PC-9 (cell line): ENCODE measurements around the gene SORBS1. TPM values are rescaled to one million over a fixed set of nuclear protein-coding genes. Genes with fewer than 3 reads are reported as not detected.
A peak's percentile ranks its signal among the peaks of the same experiment; 100 is the strongest.

Experiments
- BruUV-seq: library from RNA; stranded (reverse); fragments of 400-500 nt; replicated peaks from 2 replicates; lab custom pipeline; 2021; lab: Mats Ljungman, UMichigan
- CTCF ChIA-PET: fragments of 300-600 bp; sonication (Branson Sonifier 250); formaldehyde crosslinking; loops from one replicate; lab custom pipeline; 2022; ENCODE audit warnings: antibody characterized with exemption; lab: Charles Lee
- POLR2A ChIA-PET: fragments of 300-600 bp; sonication (Branson Sonifier 250); formaldehyde crosslinking; loops from one replicate; lab custom pipeline; 2022; ENCODE audit warnings: antibody characterized with exemption; ENCODE audit not compliant: unreplicated experiment; lab: Charles Lee
- DNase-seq, 2 experiments: peaks; one replicate each; pipeline versions ENCODE4 v3.0.0 to v3.0.0-alpha.2; 2015 to 2022; ENCODE audit warnings: mixed read lengths in 1 of 2
- H2AFZ ChIP-seq: fragments of 200-600 bp; sonication (generic); 2 replicates; pipeline ENCODE4 v1.8.1; 2017; ENCODE audit warnings: antibody characterized with exemption
- H3F3A ChIP-seq: fragments of 200-600 bp; sonication (generic); 2 replicates; pipeline ENCODE4 v1.8.1; 2017; ENCODE audit warnings: antibody characterized with exemption, mild to moderate bottlenecking, low read depth; ENCODE audit not compliant: insufficient read depth
- H3K27ac ChIP-seq: fragments of 200-600 bp; sonication (generic); 2 replicates; pipeline ENCODE4 v1.6.1; 2016; ENCODE audit warnings: mixed run types
- H3K27me3 ChIP-seq: fragments of 200-600 bp; sonication (generic); 2 replicates; pipeline ENCODE4 v1.6.1; 2016; ENCODE audit warnings: low read depth, mixed run types; ENCODE audit not compliant: insufficient read depth
- H3K36me3 ChIP-seq: fragments of 200-600 bp; sonication (generic); 2 replicates; pipeline ENCODE4 v1.6.1; 2016; ENCODE audit warnings: low read depth, mixed run types
- H3K4me1 ChIP-seq: fragments of 200-600 bp; sonication (generic); replicated peaks from 2 replicates; pipeline ENCODE4 v1.6.1; 2016; ENCODE audit warnings: mixed run types; ENCODE audit not compliant: insufficient read depth
- H3K4me2 ChIP-seq: fragments of 200-600 bp; sonication (generic); 2 replicates; pipeline ENCODE4 v1.6.1; 2017; ENCODE audit warnings: mixed run types
- H3K4me3 ChIP-seq: fragments of 200-600 bp; sonication (generic); 2 replicates; pipeline ENCODE4 v1.6.1; 2016; ENCODE audit warnings: mixed run types
- H3K79me2 ChIP-seq: fragments of 200-600 bp; sonication (generic); 2 replicates; pipeline ENCODE4 v1.6.1; 2017; ENCODE audit warnings: low read depth, mixed run types
- H3K9me2 ChIP-seq: fragments of 200-600 bp; sonication (generic); 2 replicates; pipeline ENCODE4 v1.8.1; 2017; ENCODE audit warnings: mild to moderate bottlenecking; ENCODE audit not compliant: insufficient read depth
- H3K9me3 ChIP-seq: fragments of 200-600 bp; sonication (generic); 2 replicates; pipeline ENCODE4 v1.8.1; 2016; ENCODE audit warnings: low read depth; ENCODE audit not compliant: insufficient read depth
- H4K20me1 ChIP-seq: fragments of 200-600 bp; sonication (generic); 2 replicates; pipeline ENCODE4 v1.8.1; 2017; ENCODE audit not compliant: insufficient read depth
- EZH2 ChIP-seq: fragments of 200-600 bp; sonication (generic); IDR thresholded peaks from 2 replicates; pipeline ENCODE4 v1.8.0; 2017; ENCODE audit warnings: antibody characterized with exemption, low read depth
- intact Hi-C: fragments of 100-400 bp; cut with micrococcal nuclease; formaldehyde crosslinking; loops from one replicate; pipeline ENCODE4 v1.10.0; 2022; ENCODE audit not compliant: unreplicated experiment
- total RNA-seq: library from RNA; stranded (reverse); gene quantifications from 2 replicates; pipeline ENCODE4 v1.2.3, GENCODE V29; 2021
- TF ChIP-seq, protein P1 (sequence below): fragments of 200-600 bp; sonication (generic); conservative IDR thresholded peaks from 2 replicates; pipeline ENCODE4 v1.6.1; 2017; ENCODE audit warnings: mixed run types, antibody characterized with exemption, mild to moderate bottlenecking, moderate library complexity

The SORBS1 gene
- total RNA-seq, 1 experiment from 2014 or later = 5.0 TPM

DNA sequence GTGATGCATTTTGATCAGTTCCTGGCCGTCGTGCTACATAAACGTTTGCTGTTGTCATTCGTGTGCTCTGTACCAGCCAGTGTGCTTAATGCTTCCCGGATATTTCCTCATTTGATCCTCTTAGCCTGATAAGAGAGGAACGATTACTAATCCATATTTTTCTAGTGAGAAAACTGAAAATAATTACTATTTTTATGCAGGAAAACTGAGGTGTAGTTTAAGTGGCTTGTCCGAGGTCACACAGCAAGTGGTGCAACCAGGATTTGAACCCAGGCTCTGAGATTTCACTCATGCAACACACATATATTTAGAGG lies 650 bp upstream of the SORBS1 start:
- Histone ChIP-seq H3K9me2 (no peaks in the 10 kb centered on the region), H3K36me3 (no peaks in the 10 kb centered on the region), H3K4me2 (peak overlapping the region; percentile 67), H3K4me3 (peak overlapping the region; percentile 54; the same call in 1 of the 2 replicates), H3F3A (no peaks in the 10 kb centered on the region), H3K4me1 (no peaks in the 10 kb centered on the region), H3K27ac (no peak overlapping the region), H3K27me3 (no peaks in the 10 kb centered on the region), H4K20me1 (no peaks in the 10 kb centered on the region), H2AFZ (peak overlapping the region; percentile 70; the same call in 1 of the 2 replicates), H3K79me2 (no peaks in the 10 kb centered on the region), H3K9me3 (no peaks in the 10 kb centered on the region)
- DNase-seq = no peak
- ChIA-PET CTCF (no interaction called here), POLR2A (no interaction called here)
- no peak for TF ChIP-seq EZH2
- TF ChIP-seq, protein P1, sequence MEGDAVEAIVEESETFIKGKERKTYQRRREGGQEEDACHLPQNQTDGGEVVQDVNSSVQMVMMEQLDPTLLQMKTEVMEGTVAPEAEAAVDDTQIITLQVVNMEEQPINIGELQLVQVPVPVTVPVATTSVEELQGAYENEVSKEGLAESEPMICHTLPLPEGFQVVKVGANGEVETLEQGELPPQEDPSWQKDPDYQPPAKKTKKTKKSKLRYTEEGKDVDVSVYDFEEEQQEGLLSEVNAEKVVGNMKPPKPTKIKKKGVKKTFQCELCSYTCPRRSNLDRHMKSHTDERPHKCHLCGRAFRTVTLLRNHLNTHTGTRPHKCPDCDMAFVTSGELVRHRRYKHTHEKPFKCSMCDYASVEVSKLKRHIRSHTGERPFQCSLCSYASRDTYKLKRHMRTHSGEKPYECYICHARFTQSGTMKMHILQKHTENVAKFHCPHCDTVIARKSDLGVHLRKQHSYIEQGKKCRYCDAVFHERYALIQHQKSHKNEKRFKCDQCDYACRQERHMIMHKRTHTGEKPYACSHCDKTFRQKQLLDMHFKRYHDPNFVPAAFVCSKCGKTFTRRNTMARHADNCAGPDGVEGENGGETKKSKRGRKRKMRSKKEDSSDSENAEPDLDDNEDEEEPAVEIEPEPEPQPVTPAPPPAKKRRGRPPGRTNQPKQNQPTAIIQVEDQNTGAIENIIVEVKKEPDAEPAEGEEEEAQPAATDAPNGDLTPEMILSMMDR = no peak
- intact Hi-C loops = no loop called here
- BruUV-seq = no TSS peak

DNA sequence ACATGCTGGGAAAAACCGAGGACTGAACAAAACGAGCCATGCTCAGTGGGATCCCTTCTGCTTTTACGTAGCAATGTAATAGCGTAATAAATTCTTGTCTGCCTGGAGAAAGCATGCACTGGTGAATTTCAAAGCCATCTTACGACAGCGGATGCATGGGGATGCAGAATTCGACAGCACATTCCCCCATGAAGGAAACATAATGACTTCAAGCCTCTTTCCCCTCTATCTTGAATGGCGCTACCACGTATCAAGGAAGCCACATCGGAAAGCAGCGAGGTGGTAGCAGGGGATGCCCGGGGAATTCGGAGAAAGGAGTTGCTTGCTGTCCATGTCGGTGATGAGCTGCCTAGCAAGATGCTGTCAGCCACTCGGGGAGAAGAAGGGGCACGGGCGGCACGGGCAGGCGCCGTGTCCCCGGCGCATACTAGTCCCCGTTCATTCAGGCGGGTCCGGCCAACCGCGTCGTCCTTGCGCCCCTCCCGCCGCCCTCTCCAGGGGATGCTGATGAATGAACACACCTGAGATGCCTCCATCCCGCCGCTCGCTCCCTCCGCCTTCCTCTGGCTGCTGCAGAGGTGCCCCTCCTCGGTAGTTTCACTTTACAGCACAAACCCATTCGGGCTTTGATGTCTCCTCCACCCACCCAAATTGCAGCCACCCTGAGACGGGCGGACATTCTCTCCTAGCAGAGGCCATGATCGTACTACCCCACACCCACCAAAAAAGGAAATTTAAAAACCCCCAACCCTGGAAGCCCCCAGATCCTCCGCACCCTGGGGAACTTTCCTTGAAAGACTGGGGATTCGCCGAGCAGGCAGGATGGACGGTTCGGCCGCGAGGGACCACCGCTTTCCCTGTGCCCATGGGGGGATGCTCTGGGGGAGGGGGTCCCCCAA lies 644 bp downstream of the SORBS1 start:
- no peak overlapping the region for H3K27ac ChIP-seq
- POLR2A ChIA-PET = no interaction called here
- peak in 1 of 2 experiments; percentile 21 for DNase-seq
- intact Hi-C loops = no loop called here
- H3K4me3 ChIP-seq = peak overlapping the region; percentile 81
- no peaks in the 10 kb centered on the region for H3F3A ChIP-seq
- BruUV-seq = TSS peak; percentile 55
- no peaks in the 10 kb centered on the region for H4K20me1 ChIP-seq
- H2AFZ ChIP-seq = peak overlapping the region; percentile 96
- H3K27me3 ChIP-seq = no peaks in the 10 kb centered on the region
- no peaks in the 10 kb centered on the region for H3K36me3 ChIP-seq
- H3K4me2 ChIP-seq = peak overlapping the region; percentile 79
- no peaks in the 10 kb centered on the region for H3K79me2 ChIP-seq
- H3K4me1 ChIP-seq = no peaks in the 10 kb centered on the region
- TF ChIP-seq, protein P1 = no peak
- TF ChIP-seq EZH2 = no peak
- H3K9me2 ChIP-seq = no peaks in the 10 kb centered on the region
- H3K9me3 ChIP-seq = no peaks in the 10 kb centered on the region
- CTCF ChIA-PET = no interaction called here

DNA sequence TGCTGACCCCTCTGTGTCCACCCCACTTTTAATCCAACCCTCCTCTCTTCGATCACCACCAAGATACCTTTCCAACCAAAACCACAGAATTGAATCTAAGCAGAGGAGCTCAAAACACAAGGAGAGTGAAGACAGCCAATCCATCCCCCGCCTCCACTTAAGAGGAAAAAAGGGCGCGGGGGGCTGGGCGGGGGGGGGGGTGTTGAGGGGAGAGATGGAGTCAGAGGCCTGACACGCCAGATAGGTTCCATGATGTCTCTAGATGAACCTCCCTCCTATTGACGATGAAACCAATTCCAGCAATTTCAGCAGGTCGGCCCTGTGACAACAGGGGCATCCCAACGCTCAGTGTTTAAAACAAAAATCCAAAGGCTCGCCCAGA lies 1.3 kb downstream of the SORBS1 start:
- ChIA-PET CTCF (no interaction called here), POLR2A (no interaction called here)
- Histone ChIP-seq H3K4me2 (peak overlapping the region; percentile 79), H2AFZ (no peak overlapping the region), H3F3A (no peaks in the 10 kb centered on the region), H3K79me2 (no peaks in the 10 kb centered on the region), H3K9me3 (no peaks in the 10 kb centered on the region), H3K36me3 (no peaks in the 10 kb centered on the region), H3K27ac (no peak overlapping the region), H4K20me1 (no peaks in the 10 kb centered on the region), H3K4me3 (peak overlapping the region; percentile 81; the same call in 1 of the 2 replicates), H3K9me2 (no peaks in the 10 kb centered on the region), H3K4me1 (no peaks in the 10 kb centered on the region), H3K27me3 (no peaks in the 10 kb centered on the region)
- intact Hi-C loops = no loop called here
- DNase-seq = no peak
- BruUV-seq = no TSS peak
- TF ChIP-seq, protein P1 = no peak
- TF ChIP-seq EZH2 = no peak
